HEK293 (cell line): ENCODE results near the gene SFRP5.

Source experiments
- CTCF ChIA-PET: fragments of 350-600 bp; formaldehyde crosslinking; extraction: SDS; loops from one replicate; lab custom pipeline; 2021; ENCODE audit warnings: antibody characterized with exemption; lab: Yijun Ruan, JAX
- POLR2A ChIA-PET: fragments of 300-600 bp; formaldehyde crosslinking; extraction: SDS; loops from one replicate; lab custom pipeline; 2020; ENCODE audit warnings: antibody characterized with exemption, inconsistent platforms; lab: Yijun Ruan, JAX
- H3K27ac ChIP-seq: fragments of 200-500 bp; sonication (Bioruptor generic); 2 replicates; pipeline ENCODE4 v1.5.1; 2014; ENCODE audit warnings: low read depth, low read length, control low read depth, inconsistent platforms; ENCODE audit errors: extremely low read depth
- H3K36me3 ChIP-seq, 2 experiments: fragments of 200-500 bp in 1 of 2; sonication (Bioruptor generic) in 1 of 2; 1 replicate in 1 of 2; 2 replicates in 1 of 2; pipeline ENCODE4 v1.5.1; 2014 to 2017; ENCODE audit warnings: inconsistent platforms in 2 of 2, low read length in 2 of 2; ENCODE audit not compliant: control insufficient read depth in 2 of 2, insufficient read depth in 1 of 2
- H3K4me1 ChIP-seq: fragments of 200-500 bp; sonication (Bioruptor generic); 2 replicates; pipeline ENCODE4 v1.5.1; 2014; ENCODE audit warnings: mild to moderate bottlenecking, low read length, inconsistent platforms; ENCODE audit not compliant: control insufficient read depth, insufficient read depth
- H3K4me3 ChIP-seq: 2 replicates; pipeline ENCODE4 v1.5.1; 2011; ENCODE audit warnings: low read depth, mild to moderate bottlenecking, control low read depth, low read length, moderate library complexity
- H3K9me3 ChIP-seq: fragments of 200-500 bp; sonication (Bioruptor generic); 2 replicates; pipeline ENCODE4 v1.5.1; 2014; ENCODE audit warnings: low read depth, low read length, inconsistent platforms; ENCODE audit not compliant: control insufficient read depth, insufficient read depth
- CTCF ChIP-seq: fragments of 450-650 bp; formaldehyde crosslinking; IDR thresholded peaks from 2 replicates; pipeline ENCODE4 v1.5.1; 2016; ENCODE audit warnings: missing biosample characterization, missing genetic modification characterization
- EGR2 ChIP-seq: fragments of 450-650 bp; formaldehyde crosslinking; IDR thresholded peaks from 2 replicates; pipeline ENCODE4 v1.5.1; 2016; ENCODE audit warnings: low read depth, missing biosample characterization, missing genetic modification characterization
- FEZF1 ChIP-seq: fragments of 450-650 bp; formaldehyde crosslinking; IDR thresholded peaks from 2 replicates; pipeline ENCODE4 v1.5.1; 2016; ENCODE audit warnings: missing biosample characterization, missing genetic modification characterization
- OSR2 ChIP-seq: fragments of 450-650 bp; formaldehyde crosslinking; IDR thresholded peaks from 2 replicates; pipeline ENCODE4 v1.5.1; 2016; ENCODE audit warnings: missing biosample characterization, missing genetic modification characterization
- PRDM1 ChIP-seq: fragments of 450-650 bp; formaldehyde crosslinking; IDR thresholded peaks from 2 replicates; pipeline ENCODE4; 2016; ENCODE audit warnings: missing biosample characterization, missing genetic modification characterization
- PRDM6 ChIP-seq: fragments of 450-650 bp; formaldehyde crosslinking; IDR thresholded peaks from 2 replicates; pipeline ENCODE4 v1.5.1; 2017; ENCODE audit warnings: missing biosample characterization, missing genetic modification characterization
- RBAK ChIP-seq: fragments of 450-650 bp; formaldehyde crosslinking; IDR thresholded peaks from 2 replicates; pipeline ENCODE4 v1.5.1; 2016; ENCODE audit warnings: missing biosample characterization, missing genetic modification characterization
- SCRT1 ChIP-seq: fragments of 450-650 bp; formaldehyde crosslinking; IDR thresholded peaks from 2 replicates; pipeline ENCODE4 v1.5.1; 2016; ENCODE audit warnings: missing biosample characterization, missing genetic modification characterization, borderline replicate concordance
- WT1 ChIP-seq: fragments of 450-650 bp; formaldehyde crosslinking; IDR thresholded peaks from 2 replicates; pipeline ENCODE4 v1.5.1; 2016; ENCODE audit warnings: missing biosample characterization, missing genetic modification characterization
- ZBTB1 ChIP-seq: fragments of 450-650 bp; formaldehyde crosslinking; IDR thresholded peaks from 2 replicates; pipeline ENCODE4 v1.5.1; 2016; ENCODE audit warnings: missing biosample characterization, missing genetic modification characterization
- ZBTB21 ChIP-seq: fragments of 450-650 bp; formaldehyde crosslinking; IDR thresholded peaks from 2 replicates; pipeline ENCODE4 v1.5.1; 2017; ENCODE audit warnings: missing biosample characterization, missing genetic modification characterization
- ZFP3 ChIP-seq: fragments of 450-650 bp; formaldehyde crosslinking; IDR thresholded peaks from 2 replicates; pipeline ENCODE4 v1.5.1; 2016; ENCODE audit warnings: low read depth, missing biosample characterization, missing genetic modification characterization
- ZFP69B ChIP-seq: fragments of 450-650 bp; formaldehyde crosslinking; IDR thresholded peaks from 2 replicates; pipeline ENCODE4 v1.5.1; 2016; ENCODE audit warnings: missing biosample characterization, missing genetic modification characterization
- ZNF140 ChIP-seq: fragments of 450-650 bp; formaldehyde crosslinking; IDR thresholded peaks from 2 replicates; pipeline ENCODE4 v1.5.1; 2016; ENCODE audit warnings: missing biosample characterization, missing genetic modification characterization
- ZNF2 ChIP-seq: fragments of 450-650 bp; formaldehyde crosslinking; IDR thresholded peaks from 2 replicates; pipeline ENCODE4 v1.5.1; 2016; ENCODE audit warnings: missing biosample characterization, missing genetic modification characterization
- ZNF274 ChIP-seq, 2 experiments: fragments of 200-500 bp in 1 of 2; fragments of 450-650 bp in 1 of 2; sonication (Bioruptor generic) in 1 of 2; formaldehyde crosslinking in 1 of 2; IDR thresholded peaks; 2 replicates each; pipeline versions ENCODE4 v1.5.1 to v1.6.1; 2014 to 2016; ENCODE audit warnings: borderline replicate concordance in 1 of 2, inconsistent platforms in 1 of 2, low read length in 1 of 2, missing biosample characterization in 1 of 2, missing genetic modification characterization in 1 of 2
- ZNF354C ChIP-seq: fragments of 450-650 bp; formaldehyde crosslinking; IDR thresholded peaks from 2 replicates; pipeline ENCODE4 v1.5.1; 2016; ENCODE audit warnings: missing biosample characterization, missing genetic modification characterization, low read depth, borderline replicate concordance
- ZNF394 ChIP-seq: fragments of 450-650 bp; formaldehyde crosslinking; IDR thresholded peaks from 2 replicates; pipeline ENCODE4 v1.5.1; 2016; ENCODE audit warnings: missing biosample characterization, missing genetic modification characterization, mild to moderate bottlenecking, moderate library complexity, borderline replicate concordance
- ZNF423 ChIP-seq: fragments of 450-650 bp; formaldehyde crosslinking; IDR thresholded peaks from 2 replicates; pipeline ENCODE4 v1.5.1; 2016; ENCODE audit warnings: missing biosample characterization, missing genetic modification characterization
- ZNF544 ChIP-seq: fragments of 450-650 bp; formaldehyde crosslinking; IDR thresholded peaks from 2 replicates; pipeline ENCODE4 v1.5.0; 2017; ENCODE audit warnings: missing biosample characterization, missing genetic modification characterization
- ZNF558 ChIP-seq: fragments of 450-650 bp; formaldehyde crosslinking; IDR thresholded peaks from 2 replicates; pipeline ENCODE4 v1.5.1; 2016; ENCODE audit warnings: missing biosample characterization, missing genetic modification characterization
- ZNF561 ChIP-seq: fragments of 450-650 bp; IDR thresholded peaks from 2 replicates; pipeline ENCODE4 v1.5.1; 2018; ENCODE audit warnings: missing biosample characterization, missing genetic modification characterization, borderline replicate concordance
- ZNF785 ChIP-seq: fragments of 450-650 bp; formaldehyde crosslinking; IDR thresholded peaks from 2 replicates; pipeline ENCODE4 v1.5.1; 2016; ENCODE audit warnings: missing biosample characterization, missing genetic modification characterization
- ZSCAN16 ChIP-seq: fragments of 450-650 bp; formaldehyde crosslinking; IDR thresholded peaks from 2 replicates; pipeline ENCODE4 v1.5.1; 2016; ENCODE audit warnings: missing biosample characterization, missing genetic modification characterization
- TF ChIP-seq, protein P1 (sequence below): fragments of 450-650 bp; formaldehyde crosslinking; conservative IDR thresholded peaks from 2 replicates; pipeline ENCODE4 v1.5.1; 2016; ENCODE audit warnings: low read depth, missing biosample characterization, missing genetic modification characterization
- TF ChIP-seq, protein P2 (sequence below): fragments of 450-650 bp; IDR thresholded peaks from 2 replicates; pipeline ENCODE4 v1.5.1; 2018; ENCODE audit warnings: missing biosample characterization, mild to moderate bottlenecking, missing genetic modification characterization
- TF ChIP-seq, protein P3 (sequence below): fragments of 450-650 bp; formaldehyde crosslinking; IDR thresholded peaks from 2 replicates; pipeline ENCODE4 v1.5.1; 2017; ENCODE audit warnings: missing biosample characterization, missing genetic modification characterization

The SFRP5 gene

DNA sequence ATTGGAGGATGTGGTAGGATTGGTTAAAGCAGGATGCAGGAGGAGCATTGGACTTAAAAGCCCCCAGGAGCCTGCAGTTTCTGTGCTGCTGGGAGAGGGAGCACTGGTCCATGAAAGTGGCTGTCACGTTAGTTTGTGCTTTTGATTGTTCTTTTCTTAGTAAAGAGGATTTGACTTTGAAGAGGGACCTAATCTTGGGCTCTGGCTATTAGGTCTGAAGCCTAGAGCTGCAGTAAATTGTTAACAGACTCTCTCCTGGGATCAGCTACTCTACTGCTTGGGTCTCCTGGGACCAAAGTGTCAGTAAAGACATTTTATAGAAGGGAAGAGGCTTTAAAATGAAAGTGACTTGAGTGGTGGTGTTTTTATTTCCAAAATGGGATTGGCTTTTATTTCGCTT lies 31.2 kb downstream of the SFRP5 start:
- ChIA-PET CTCF (interaction anchor here (1.0 to 1.2 kb wide), 2 partner anchors 18 to 31 kb away, joined by 4 to 8 read pairs; no protein-coding TSS in a partner anchor), POLR2A (no interaction called here)
- Histone ChIP-seq H3K4me1 (0 out of 2 replicates have a peak, but pooled peaks cover 2% of the 10 kb centered on the region), H3K27ac (no peak overlapping the region), H3K4me3 (no peak overlapping the region), H3K36me3 (peaks cover 15 to 64% of the 10 kb centered on the region in 2 experiments), H3K9me3 (no peaks in the 10 kb centered on the region)
- no peak for TF ChIP-seq ZFP69B
- TF ChIP-seq, protein P1, sequence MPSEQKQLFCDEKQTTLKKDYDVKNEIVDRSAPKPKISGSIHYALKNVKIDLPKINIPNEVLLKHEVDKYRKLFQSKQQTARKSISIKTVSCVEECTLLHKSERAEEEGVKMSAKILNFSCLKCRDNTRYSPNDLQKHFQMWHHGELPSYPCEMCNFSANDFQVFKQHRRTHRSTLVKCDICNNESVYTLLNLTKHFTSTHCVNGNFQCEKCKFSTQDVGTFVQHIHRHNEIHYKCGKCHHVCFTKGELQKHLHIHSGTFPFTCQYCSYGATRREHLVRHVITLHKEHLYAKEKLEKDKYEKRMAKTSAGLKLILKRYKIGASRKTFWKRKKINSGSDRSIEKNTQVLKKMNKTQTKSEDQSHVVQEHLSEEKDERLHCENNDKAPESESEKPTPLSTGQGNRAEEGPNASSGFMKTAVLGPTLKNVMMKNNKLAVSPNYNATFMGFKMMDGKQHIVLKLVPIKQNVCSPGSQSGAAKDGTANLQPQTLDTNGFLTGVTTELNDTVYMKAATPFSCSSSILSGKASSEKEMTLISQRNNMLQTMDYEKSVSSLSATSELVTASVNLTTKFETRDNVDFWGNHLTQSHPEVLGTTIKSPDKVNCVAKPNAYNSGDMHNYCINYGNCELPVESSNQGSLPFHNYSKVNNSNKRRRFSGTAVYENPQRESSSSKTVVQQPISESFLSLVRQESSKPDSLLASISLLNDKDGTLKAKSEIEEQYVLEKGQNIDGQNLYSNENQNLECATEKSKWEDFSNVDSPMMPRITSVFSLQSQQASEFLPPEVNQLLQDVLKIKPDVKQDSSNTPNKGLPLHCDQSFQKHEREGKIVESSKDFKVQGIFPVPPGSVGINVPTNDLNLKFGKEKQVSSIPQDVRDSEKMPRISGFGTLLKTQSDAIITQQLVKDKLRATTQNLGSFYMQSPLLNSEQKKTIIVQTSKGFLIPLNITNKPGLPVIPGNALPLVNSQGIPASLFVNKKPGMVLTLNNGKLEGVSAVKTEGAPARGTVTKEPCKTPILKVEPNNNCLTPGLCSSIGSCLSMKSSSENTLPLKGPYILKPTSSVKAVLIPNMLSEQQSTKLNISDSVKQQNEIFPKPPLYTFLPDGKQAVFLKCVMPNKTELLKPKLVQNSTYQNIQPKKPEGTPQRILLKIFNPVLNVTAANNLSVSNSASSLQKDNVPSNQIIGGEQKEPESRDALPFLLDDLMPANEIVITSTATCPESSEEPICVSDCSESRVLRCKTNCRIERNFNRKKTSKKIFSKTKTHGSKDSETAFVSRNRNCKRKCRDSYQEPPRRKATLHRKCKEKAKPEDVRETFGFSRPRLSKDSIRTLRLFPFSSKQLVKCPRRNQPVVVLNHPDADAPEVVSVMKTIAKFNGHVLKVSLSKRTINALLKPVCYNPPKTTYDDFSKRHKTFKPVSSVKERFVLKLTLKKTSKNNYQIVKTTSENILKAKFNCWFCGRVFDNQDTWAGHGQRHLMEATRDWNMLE (tag by site-specific recombination), result no peak
- TF ChIP-seq CTCF (tag by site-specific recombination), result no peak
- TF ChIP-seq ZNF544 (tag by site-specific recombination), result no peak
- no peak for TF ChIP-seq ZNF354C (tag by site-specific recombination)
- no peak for TF ChIP-seq ZNF140
- TF ChIP-seq ZNF394 (tag by site-specific recombination), result peak; percentile 75
- TF ChIP-seq EGR2 (tag by site-specific recombination), result no peak
- TF ChIP-seq ZSCAN16 (tag by site-specific recombination), result 0 out of 2 replicates have a peak, but pooled peaks have one; percentile 60
- no peak for TF ChIP-seq WT1 (tag by site-specific recombination)
- TF ChIP-seq ZNF274 (IDR thresholded peaks at IDR 0.05; ENCODE audit: low read length), result no peak
- TF ChIP-seq ZNF274 (tag by site-specific recombination; IDR thresholded peaks at IDR 0.05; ENCODE audit: borderline replicate concordance), result no peak
- no peak for TF ChIP-seq SCRT1 (tag by site-specific recombination)
- TF ChIP-seq FEZF1 (tag by site-specific recombination), result peak; percentile 89
- no peak for TF ChIP-seq ZNF2 (tag by site-specific recombination)
- TF ChIP-seq ZNF785, result no peak
- no peak for TF ChIP-seq ZBTB21 (tag by site-specific recombination)
- no peak for TF ChIP-seq ZFP3 (tag by site-specific recombination)
- peak; percentile 86 for TF ChIP-seq OSR2
- TF ChIP-seq, protein P2, sequence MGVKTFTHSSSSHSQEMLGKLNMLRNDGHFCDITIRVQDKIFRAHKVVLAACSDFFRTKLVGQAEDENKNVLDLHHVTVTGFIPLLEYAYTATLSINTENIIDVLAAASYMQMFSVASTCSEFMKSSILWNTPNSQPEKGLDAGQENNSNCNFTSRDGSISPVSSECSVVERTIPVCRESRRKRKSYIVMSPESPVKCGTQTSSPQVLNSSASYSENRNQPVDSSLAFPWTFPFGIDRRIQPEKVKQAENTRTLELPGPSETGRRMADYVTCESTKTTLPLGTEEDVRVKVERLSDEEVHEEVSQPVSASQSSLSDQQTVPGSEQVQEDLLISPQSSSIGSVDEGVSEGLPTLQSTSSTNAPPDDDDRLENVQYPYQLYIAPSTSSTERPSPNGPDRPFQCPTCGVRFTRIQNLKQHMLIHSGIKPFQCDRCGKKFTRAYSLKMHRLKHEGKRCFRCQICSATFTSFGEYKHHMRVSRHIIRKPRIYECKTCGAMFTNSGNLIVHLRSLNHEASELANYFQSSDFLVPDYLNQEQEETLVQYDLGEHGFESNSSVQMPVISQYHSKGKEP (tag by site-specific recombination), result 0 out of 2 replicates have a peak, but pooled peaks have one; percentile 13
- peak; percentile 66; the same call in 1 of the 2 replicates for TF ChIP-seq ZNF423 (tag by site-specific recombination)
- no peak for TF ChIP-seq ZNF561 (tag by site-specific recombination)
- no peak for TF ChIP-seq RBAK (tag by site-specific recombination)
- no peak for TF ChIP-seq ZNF558
- TF ChIP-seq PRDM1 (tag by site-specific recombination), result peak; percentile 44; the same call in 1 of the 2 replicates
- TF ChIP-seq, protein P3, sequence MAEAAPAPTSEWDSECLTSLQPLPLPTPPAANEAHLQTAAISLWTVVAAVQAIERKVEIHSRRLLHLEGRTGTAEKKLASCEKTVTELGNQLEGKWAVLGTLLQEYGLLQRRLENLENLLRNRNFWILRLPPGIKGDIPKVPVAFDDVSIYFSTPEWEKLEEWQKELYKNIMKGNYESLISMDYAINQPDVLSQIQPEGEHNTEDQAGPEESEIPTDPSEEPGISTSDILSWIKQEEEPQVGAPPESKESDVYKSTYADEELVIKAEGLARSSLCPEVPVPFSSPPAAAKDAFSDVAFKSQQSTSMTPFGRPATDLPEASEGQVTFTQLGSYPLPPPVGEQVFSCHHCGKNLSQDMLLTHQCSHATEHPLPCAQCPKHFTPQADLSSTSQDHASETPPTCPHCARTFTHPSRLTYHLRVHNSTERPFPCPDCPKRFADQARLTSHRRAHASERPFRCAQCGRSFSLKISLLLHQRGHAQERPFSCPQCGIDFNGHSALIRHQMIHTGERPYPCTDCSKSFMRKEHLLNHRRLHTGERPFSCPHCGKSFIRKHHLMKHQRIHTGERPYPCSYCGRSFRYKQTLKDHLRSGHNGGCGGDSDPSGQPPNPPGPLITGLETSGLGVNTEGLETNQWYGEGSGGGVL, result no peak
- peak; percentile 76 for TF ChIP-seq PRDM6 (tag by site-specific recombination)
- TF ChIP-seq ZBTB1 (tag by site-specific recombination), result no peak
